K562 (cell line): ENCODE results near the gene CCDC68.

Experiments used
- CHD2 ChIP-seq: IDR thresholded peaks from 2 replicates; pipeline ENCODE4 v1.6.1; 2011; ENCODE audit warnings: low read depth, low read length
- CREB5 ChIP-seq: fragments of 250-450 bp; sonication (Bioruptor Pico); IDR thresholded peaks from 2 replicates; pipeline ENCODE4 v1.5.0; 2020; ENCODE audit warnings: mild to moderate bottlenecking
- CTCF ChIP-seq, 3 experiments: IDR thresholded peaks in 2 of 3; conservative IDR thresholded peaks in 1 of 3; 2 replicates each; pipeline ENCODE4 v1.5.1; 2011 to 2012; ENCODE audit warnings: low read length in 3 of 3, mild to moderate bottlenecking in 3 of 3, control low read depth in 2 of 3, improper control_type of control experiment in 1 of 3, inconsistent platforms in 1 of 3, low read depth in 1 of 3, mixed read lengths in 1 of 3, moderate library complexity in 1 of 3; ENCODE audit not compliant: insufficient read depth in 2 of 3
- IRF2 ChIP-seq: sonication (generic); formaldehyde crosslinking; IDR thresholded peaks from 2 replicates; pipeline ENCODE4 v1.8.1; 2022; ENCODE audit warnings: mild to moderate bottlenecking, missing genetic modification reagents
- KDM1A ChIP-seq, 2 experiments: fragments of 450-650 bp; IDR thresholded peaks; 2 replicates each; pipeline ENCODE4 v1.6.1; 2016; ENCODE audit warnings: mild to moderate bottlenecking in 2 of 2
- MAFK ChIP-seq: IDR thresholded peaks from 2 replicates; pipeline ENCODE4 v1.6.1; 2011; ENCODE audit warnings: low read length, improper control_type of control experiment
- MAZ ChIP-seq, 2 experiments: fragments of 450-650 bp in 1 of 2; sonication (generic) in 1 of 2; formaldehyde crosslinking; IDR thresholded peaks in 1 of 2; conservative IDR thresholded peaks in 1 of 2; 2 replicates each; pipeline versions ENCODE4 v1.4.0 to v1.5.0; 2020; ENCODE audit warnings: mild to moderate bottlenecking in 1 of 2, missing genetic modification reagents in 1 of 2
- ZFP30 ChIP-seq: fragments of 250-450 bp; sonication (Bioruptor Pico); IDR thresholded peaks from 2 replicates; pipeline ENCODE4 v1.8.0; 2022; ENCODE audit warnings: moderate library complexity, mild to moderate bottlenecking, inconsistent platforms, borderline replicate concordance
- ZNF785 ChIP-seq: fragments of 250-450 bp; sonication (Bioruptor Pico); IDR thresholded peaks from 2 replicates; pipeline ENCODE4 v1.4.0; 2020; ENCODE audit warnings: mild to moderate bottlenecking

GRCh38 chr18:54856105-54856646, 103.1 kb downstream of the CCDC68 start:
- TF ChIP-seq MAZ (CRISPR knock-in tag; conservative IDR thresholded peaks at IDR 0.05 in 1 of 2, IDR thresholded peaks at IDR 0.05 in 1 of 2) (no peak), MAFK (no peak), KDM1A (IDR thresholded peaks at IDR 0.05) (no peak), CREB5 (no peak), ZNF785 (CRISPR knock-in tag) (no peak), ZFP30 (CRISPR knock-in tag) (no peak), CTCF (IDR thresholded peaks at IDR 0.05 in 2 of 3, conservative IDR thresholded peaks at IDR 0.05 in 1 of 3; ENCODE audit: insufficient read depth in 2 of 3, low read depth in 1 of 3, low read length in 3 of 3) (no peak), CHD2 (no peak), IRF2 (CRISPR knock-in tag) (no peak)
